Trophoblast cell (in vitro differentiated cells and primary cell): Measurements from ENCODE around the gene CRIM1.

ENCODE experiments used
- DNase-seq, 2 donors: peaks; one replicate each; pipeline ENCODE4 v3.0.0-alpha.2; 2016
- H2AFZ ChIP-seq: 2 replicates; pipeline ENCODE4 v1.6.1; 2013; ENCODE audit warnings: low read length, moderate library complexity, mild to moderate bottlenecking; ENCODE audit not compliant: insufficient read depth, poor library complexity
- H2AK5ac ChIP-seq: 2 replicates; pipeline ENCODE4 v1.6.1; 2013; ENCODE audit warnings: mild to moderate bottlenecking, low read length
- H2BK120ac ChIP-seq: 2 replicates; pipeline ENCODE4 v1.6.1; 2013; ENCODE audit warnings: low read length, mild to moderate bottlenecking, moderate library complexity; ENCODE audit not compliant: insufficient read depth, poor library complexity
- H2BK12ac ChIP-seq: 2 replicates; pipeline ENCODE4 v1.6.1; 2013; ENCODE audit warnings: mild to moderate bottlenecking, low read length, moderate library complexity
- H2BK5ac ChIP-seq: 2 replicates; pipeline ENCODE4 v1.6.1; 2013; ENCODE audit warnings: low read length, low read depth, moderate library complexity, mild to moderate bottlenecking; ENCODE audit not compliant: poor library complexity
- H3K14ac ChIP-seq: 2 replicates; pipeline ENCODE4 v1.6.1; 2013; ENCODE audit warnings: mild to moderate bottlenecking, low read length
- H3K18ac ChIP-seq: 2 replicates; pipeline ENCODE4 v1.6.1; 2013; ENCODE audit warnings: mild to moderate bottlenecking, low read length
- H3K23ac ChIP-seq: 2 replicates; pipeline ENCODE4 v1.6.1; 2013; ENCODE audit warnings: low read length
- H3K27ac ChIP-seq: 2 replicates; pipeline ENCODE4 v1.5.1; 2013; ENCODE audit warnings: low read depth, mild to moderate bottlenecking, inconsistent platforms, low read length, moderate library complexity
- H3K27me3 ChIP-seq: 2 replicates; pipeline ENCODE4 v1.6.1; 2013; ENCODE audit warnings: inconsistent platforms, mild to moderate bottlenecking, low read length, moderate library complexity; ENCODE audit not compliant: insufficient read depth
- H3K36me3 ChIP-seq, 2 experiments: 1 replicate in 1 of 2; 2 replicates in 1 of 2; pipeline ENCODE4 v1.6.1; 2013; ENCODE audit warnings: low read length in 2 of 2, mild to moderate bottlenecking in 2 of 2, moderate library complexity in 1 of 2; ENCODE audit not compliant: insufficient read depth in 2 of 2, control insufficient read depth in 1 of 2
- H3K4ac ChIP-seq: 2 replicates; pipeline ENCODE4 v1.6.1; 2013; ENCODE audit warnings: low read depth, mild to moderate bottlenecking, low read length, moderate library complexity
- H3K4me1 ChIP-seq, 2 experiments: 1 replicate in 1 of 2; 2 replicates in 1 of 2; pipeline ENCODE4 v1.6.1; 2013; ENCODE audit warnings: low read length in 2 of 2, mild to moderate bottlenecking in 2 of 2, moderate library complexity in 1 of 2; ENCODE audit not compliant: insufficient read depth in 2 of 2, control insufficient read depth in 1 of 2
- H3K4me2 ChIP-seq: 2 replicates; pipeline ENCODE4 v1.6.1; 2013; ENCODE audit warnings: inconsistent platforms, mild to moderate bottlenecking, low read length, moderate library complexity
- H3K4me3 ChIP-seq: 2 replicates; pipeline ENCODE4 v1.5.1; 2013; ENCODE audit warnings: mild to moderate bottlenecking, low read depth, low read length, inconsistent platforms
- H3K79me1 ChIP-seq: one replicate; pipeline ENCODE4 v1.6.1; 2013; ENCODE audit warnings: low read length
- H3K79me2 ChIP-seq: 2 replicates; pipeline ENCODE4 v1.6.1; 2013; ENCODE audit warnings: low read length, mild to moderate bottlenecking; ENCODE audit not compliant: control insufficient read depth, insufficient read depth, poor library complexity
- H3K9ac ChIP-seq: 2 replicates; pipeline ENCODE4 v1.6.1; 2013; ENCODE audit warnings: mild to moderate bottlenecking, low read length
- H3K9me3 ChIP-seq: 2 replicates; pipeline ENCODE4 v1.6.1; 2013; ENCODE audit warnings: low read depth, mild to moderate bottlenecking, control low read depth, inconsistent platforms, low read length; ENCODE audit not compliant: insufficient read depth
- H4K12ac ChIP-seq: 2 replicates; pipeline ENCODE4 v1.6.1; 2013; ENCODE audit warnings: low read depth, mild to moderate bottlenecking, low read length, moderate library complexity
- H4K8ac ChIP-seq: 2 replicates; pipeline ENCODE4 v1.6.1; 2013; ENCODE audit warnings: low read depth, mild to moderate bottlenecking, low read length, moderate library complexity
- H4K91ac ChIP-seq: one replicate; pipeline ENCODE4 v1.6.1; 2013; ENCODE audit warnings: low read depth, mild to moderate bottlenecking, low read length, moderate library complexity
- WGBS: extraction: QIAGEN DNeasy Blood & Tissue Kit; methylation state at CpG from one replicate; pipeline ENCODE4 v1.1.7; 2013; ENCODE audit warnings: missing lambda C conversion rate; ENCODE audit not compliant: insufficient read length, insufficient coverage; ENCODE audit errors: extremely low coverage; 5-methylcytosine and 5-hydroxymethylcytosine counted together

CRIM1 gene

DNA sequence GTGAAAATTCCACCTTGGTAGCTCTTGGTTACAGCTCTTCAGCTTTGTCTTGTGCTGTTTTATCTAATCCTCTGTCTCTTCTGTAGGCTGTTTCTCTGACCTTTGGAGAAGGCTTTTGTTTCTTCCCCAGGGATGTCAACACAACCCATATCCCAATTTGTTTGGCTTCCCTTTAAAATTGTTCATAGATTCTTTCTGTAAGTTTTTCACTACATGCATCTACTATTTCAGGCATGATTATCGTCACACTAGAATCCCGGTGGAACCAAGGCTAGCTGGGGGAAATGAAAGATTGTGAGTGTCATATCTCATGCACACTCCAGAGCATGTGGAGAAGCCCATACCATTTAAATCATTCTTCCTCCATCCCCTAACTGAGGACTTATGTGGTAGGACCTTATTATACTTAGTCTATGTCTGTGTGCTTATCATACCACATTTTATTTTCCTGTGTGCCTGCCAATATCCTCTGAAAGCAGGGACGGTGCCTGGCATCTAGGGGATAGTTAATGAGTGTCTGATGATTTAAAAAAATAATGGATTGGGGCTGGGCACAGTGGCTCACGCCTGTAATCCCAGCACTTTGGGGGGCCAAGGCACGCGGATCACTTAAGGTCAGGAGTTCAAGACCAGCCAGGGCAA, 59.9 kb downstream of the CRIM1 start:
- H3K4ac ChIP-seq = peak overlapping the region; percentile 68
- no peak overlapping the region for H3K23ac ChIP-seq
- no peak overlapping the region for H2BK120ac ChIP-seq
- DNase-seq = no peak
- no peak overlapping the region for H2BK5ac ChIP-seq
- H3K14ac ChIP-seq = no peak overlapping the region
- peaks cover 2 to 3% of the 10 kb centered on the region in 2 experiments for H3K4me1 ChIP-seq
- H3K9ac ChIP-seq = no peak overlapping the region
- no peak overlapping the region for H3K4me3 ChIP-seq
- no peaks in the 10 kb centered on the region for H3K79me1 ChIP-seq
- H4K91ac ChIP-seq = no peak overlapping the region
- H3K36me3 ChIP-seq = peaks cover 0 to 5% of the 10 kb centered on the region in 2 experiments
- no peak overlapping the region for H3K4me2 ChIP-seq
- H3K79me2 ChIP-seq = peaks cover 6% of the 10 kb centered on the region
- H2BK12ac ChIP-seq = no peak overlapping the region
- H3K27ac ChIP-seq = no peak overlapping the region
- no peak overlapping the region for H3K18ac ChIP-seq
- H2AFZ ChIP-seq = no peak overlapping the region
- H4K8ac ChIP-seq = no peak overlapping the region
- no peaks in the 10 kb centered on the region for H3K9me3 ChIP-seq
- no peak overlapping the region for H4K12ac ChIP-seq
- H2AK5ac ChIP-seq = no peak overlapping the region
- no peaks in the 10 kb centered on the region for H3K27me3 ChIP-seq
- WGBS = no CpG with 5 or more reads among the region's 6 CpGs

DNA sequence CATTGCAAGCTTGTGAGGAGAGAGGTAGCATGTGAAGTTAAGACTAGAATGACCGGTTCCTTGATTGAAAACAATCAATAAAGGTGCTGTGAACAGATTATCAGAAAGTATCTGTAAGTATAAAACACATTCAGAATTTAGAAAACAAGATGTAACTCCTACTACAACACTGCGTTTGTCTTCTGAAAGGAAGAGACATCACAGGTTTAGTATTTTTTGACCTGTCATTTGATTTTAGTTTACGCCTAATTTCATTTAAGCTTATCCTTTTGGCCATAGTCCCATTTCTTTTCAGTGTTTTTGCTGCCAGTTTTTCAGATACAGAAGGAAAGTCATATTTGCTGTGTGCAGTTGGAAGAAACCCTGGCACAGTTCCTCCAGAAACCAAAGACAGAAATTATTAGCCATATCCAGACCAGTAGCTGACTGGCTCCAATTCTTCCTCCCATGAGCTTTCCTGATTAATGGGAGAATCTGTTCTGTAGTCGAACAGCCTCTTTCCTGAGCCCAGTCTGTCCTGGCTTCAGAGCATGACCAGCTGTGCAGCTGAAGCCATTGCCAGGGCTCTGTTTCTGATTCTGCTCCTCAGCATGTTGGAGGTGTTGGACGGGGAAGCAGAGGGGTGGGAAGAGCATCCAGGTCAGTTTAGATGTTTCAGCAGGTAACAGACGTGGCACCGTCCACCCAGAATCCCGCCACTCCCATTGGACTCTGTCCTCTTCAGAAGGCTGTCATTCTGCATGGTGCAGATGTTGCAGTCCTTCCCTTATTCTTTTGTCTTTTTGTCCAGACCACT, 61.0 kb downstream of the CRIM1 start:
- Histone ChIP-seq H3K27ac (no peak overlapping the region), H4K12ac (no peak overlapping the region), H3K79me1 (no peaks in the 10 kb centered on the region), H3K4me3 (no peak overlapping the region), H3K18ac (no peak overlapping the region), H3K79me2 (peaks cover 8% of the 10 kb centered on the region), H2BK12ac (no peak overlapping the region), H2AFZ (no peak overlapping the region), H3K9ac (no peak overlapping the region), H3K23ac (no peak overlapping the region), H4K8ac (no peak overlapping the region), H2BK5ac (no peak overlapping the region), H3K9me3 (no peaks in the 10 kb centered on the region), H4K91ac (no peak overlapping the region), H2BK120ac (no peak overlapping the region), H2AK5ac (no peak overlapping the region), H3K4ac (no peak overlapping the region), H3K14ac (no peak overlapping the region), H3K36me3 (peaks cover 2 to 5% of the 10 kb centered on the region in 2 experiments), H3K4me1 (peaks cover 4 to 5% of the 10 kb centered on the region in 2 experiments), H3K4me2 (no peak overlapping the region), H3K27me3 (no peaks in the 10 kb centered on the region)
- WGBS = no CpG with 5 or more reads among the region's 8 CpGs
- DNase-seq = no peak

DNA sequence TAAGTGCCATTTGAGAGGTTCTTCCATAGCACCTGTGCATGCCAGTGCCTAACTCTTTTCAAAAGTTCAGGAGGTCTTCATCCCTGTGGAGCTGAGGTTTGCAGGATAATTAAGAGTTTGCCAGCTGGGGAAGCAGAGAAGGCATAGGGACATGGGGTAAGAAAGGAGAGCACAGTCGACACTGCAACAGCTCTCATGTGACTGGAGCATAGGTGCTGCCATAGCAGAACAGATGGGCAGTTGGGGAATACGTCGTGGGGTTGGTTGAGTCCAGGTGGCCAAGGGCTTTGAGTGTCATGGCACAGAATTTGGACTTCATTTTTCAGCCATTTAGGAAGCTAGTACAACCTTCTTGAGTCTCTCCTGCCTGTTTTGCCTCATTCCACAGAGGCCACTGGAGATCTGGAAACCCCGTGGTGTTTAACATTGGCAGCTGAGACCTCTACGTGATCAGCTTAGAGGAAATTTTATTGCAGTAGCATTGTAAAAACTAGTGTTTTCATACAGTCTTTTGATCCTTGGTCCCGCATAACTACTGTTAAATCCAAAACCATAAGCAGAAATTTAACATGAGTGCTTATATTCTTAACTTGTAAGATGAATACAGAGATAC, 65.1 kb downstream of the CRIM1 start:
- no peak overlapping the region for H2AK5ac ChIP-seq
- no peak overlapping the region for H4K91ac ChIP-seq
- DNase-seq = peak in 1 of 2 donors; percentile 59
- no peak overlapping the region for H3K23ac ChIP-seq
- WGBS = no CpG with 5 or more reads among the region's 6 CpGs
- no peak overlapping the region for H3K4me3 ChIP-seq
- H3K9me3 ChIP-seq = no peaks in the 10 kb centered on the region
- no peak overlapping the region for H3K9ac ChIP-seq
- H3K4me1 ChIP-seq = peaks cover 4 to 5% of the 10 kb centered on the region in 2 experiments
- no peak overlapping the region for H3K27ac ChIP-seq
- no peak overlapping the region for H4K8ac ChIP-seq
- H3K79me1 ChIP-seq = no peaks in the 10 kb centered on the region
- H2BK5ac ChIP-seq = no peak overlapping the region
- peak overlapping the region; percentile 56 for H3K18ac ChIP-seq
- H3K4ac ChIP-seq = peak overlapping the region; percentile 90
- H2BK120ac ChIP-seq = no peak overlapping the region
- H3K14ac ChIP-seq = no peak overlapping the region
- peaks cover 6% of the 10 kb centered on the region for H3K79me2 ChIP-seq
- no peak overlapping the region for H2AFZ ChIP-seq
- H4K12ac ChIP-seq = no peak overlapping the region
- peaks cover 2 to 4% of the 10 kb centered on the region in 2 experiments for H3K36me3 ChIP-seq
- no peak overlapping the region for H2BK12ac ChIP-seq
- H3K4me2 ChIP-seq = no peak overlapping the region
- no peaks in the 10 kb centered on the region for H3K27me3 ChIP-seq

- no CpG with 5 or more reads among the region's 3 CpGs for whole genome bisulfite sequencing
These were observed 65.8 kb downstream of the CRIM1 start for GRCh38 chr2:36421379-36421778.

More at GRCh38 chr2:36421379-36421778, 65.8 kb downstream of the CRIM1 start:
- Histone ChIP-seq H3K9ac (no peak overlapping the region), H2AK5ac (no peak overlapping the region), H3K79me1 (no peaks in the 10 kb centered on the region), H3K4me1 (peaks cover 4 to 5% of the 10 kb centered on the region in 2 experiments), H4K91ac (no peak overlapping the region), H3K27me3 (no peaks in the 10 kb centered on the region), H2BK120ac (no peak overlapping the region), H3K9me3 (no peaks in the 10 kb centered on the region), H3K4ac (no peak overlapping the region), H2BK5ac (no peak overlapping the region), H3K18ac (no peak overlapping the region), H3K79me2 (peaks cover 5% of the 10 kb centered on the region), H3K23ac (no peak overlapping the region), H3K27ac (no peak overlapping the region), H4K8ac (no peak overlapping the region), H3K14ac (no peak overlapping the region), H4K12ac (no peak overlapping the region), H3K4me2 (no peak overlapping the region), H2BK12ac (no peak overlapping the region), H2AFZ (no peak overlapping the region), H3K36me3 (peaks cover 2 to 3% of the 10 kb centered on the region in 2 experiments), H3K4me3 (no peak overlapping the region)
- peak in 1 of 2 donors; percentile 41 for DNase-seq
